ENCODE results near the gene ACTA1. TPM values are rescaled to one million over a fixed set of nuclear protein-coding genes. Genes with fewer than 3 reads are reported as not detected.

ACTA1 gene
- total RNA-seq, 1 donor from 2014 or later, result 0.32 TPM

- ATAC-seq, result no peak
- no peaks in the 10 kb centered on the region for H3K4me1 ChIP-seq
- no peak overlapping the region for H3K4me3 ChIP-seq
- no peaks in the 10 kb centered on the region for H3K9me3 ChIP-seq
- intact Hi-C loops (cut with DNase I), result no loop called here
- DNase-seq, result no peak
- no peak overlapping the region for H3K27ac ChIP-seq
- H3K27me3 ChIP-seq (ENCODE audit: low read depth), result no peaks in the 10 kb centered on the region
- TF ChIP-seq CTCF (IDR thresholded peaks at IDR 0.05), result no peak
- no peaks in the 10 kb centered on the region for H3K36me3 ChIP-seq
Measured at GRCh38 chr1:229385853-229386456, 47.9 kb downstream of the ACTA1 start.

- Histone ChIP-seq H3K4me3 (no peak overlapping the region), H3K27ac (no peak overlapping the region), H3K27me3 (ENCODE audit: low read depth) (no peaks in the 10 kb centered on the region), H3K4me1 (no peaks in the 10 kb centered on the region), H3K9me3 (no peaks in the 10 kb centered on the region), H3K36me3 (no peaks in the 10 kb centered on the region)
- ATAC-seq (no peak), DNase-seq (no peak)
- no peak for TF ChIP-seq CTCF (IDR thresholded peaks at IDR 0.05)
- intact Hi-C loops (cut with DNase I), result no loop called here
Measured at GRCh38 chr1:229384822-229385221, 49.1 kb downstream of the ACTA1 start.

GRCh38 chr1:229383961-229384360 is 49.9 kb downstream of the ACTA1 start:
- no peak for DNase-seq

GRCh38 chr1:229383188-229383587 is 50.7 kb downstream of the ACTA1 start:
- TF ChIP-seq CTCF (IDR thresholded peaks at IDR 0.05), result no peak
- ATAC-seq, result no peak
- H3K4me1 ChIP-seq, result no peaks in the 10 kb centered on the region
- no peak for DNase-seq
- H3K27me3 ChIP-seq (ENCODE audit: low read depth), result no peaks in the 10 kb centered on the region
- H3K36me3 ChIP-seq, result no peaks in the 10 kb centered on the region
- intact Hi-C loops (cut with DNase I), result no loop called here
- no peak overlapping the region for H3K4me3 ChIP-seq
- no peaks in the 10 kb centered on the region for H3K9me3 ChIP-seq
- H3K27ac ChIP-seq, result no peak overlapping the region

More at GRCh38 chr1:229383961-229384360, 49.9 kb downstream of the ACTA1 start:
- no peaks in the 10 kb centered on the region for H3K36me3 ChIP-seq
- H3K27ac ChIP-seq, result no peak overlapping the region
- no peaks in the 10 kb centered on the region for H3K9me3 ChIP-seq
- H3K4me1 ChIP-seq, result no peaks in the 10 kb centered on the region
- ATAC-seq, result no peak
- H3K4me3 ChIP-seq, result no peak overlapping the region
- intact Hi-C loops (cut with DNase I), result no loop called here
- no peaks in the 10 kb centered on the region for H3K27me3 ChIP-seq (ENCODE audit: low read depth)
- TF ChIP-seq CTCF (IDR thresholded peaks at IDR 0.05), result no peak

Other genes with a start within 250 kb of the ACTA1 start
- gene RAB4A, start 163.0 kb downstream of the ACTA1 start, total RNA-seq, result 51.5 TPM
- 12.2 TPM for gene CCSAP, start 91.0 kb downstream of the ACTA1 start, total RNA-seq
- gene NUP133, start 74.2 kb upstream of the ACTA1 start, total RNA-seq, result 32.6 TPM
- 17.8 TPM for gene ABCB10, start 124.6 kb upstream of the ACTA1 start, total RNA-seq
- gene TAF5L, start 192.0 kb upstream of the ACTA1 start, total RNA-seq, result 21.7 TPM
- 5.8 TPM for gene URB2, start 192.2 kb upstream of the ACTA1 start, total RNA-seq